ENCODE data around the gene USH2A.

Gene USH2A

DNA sequence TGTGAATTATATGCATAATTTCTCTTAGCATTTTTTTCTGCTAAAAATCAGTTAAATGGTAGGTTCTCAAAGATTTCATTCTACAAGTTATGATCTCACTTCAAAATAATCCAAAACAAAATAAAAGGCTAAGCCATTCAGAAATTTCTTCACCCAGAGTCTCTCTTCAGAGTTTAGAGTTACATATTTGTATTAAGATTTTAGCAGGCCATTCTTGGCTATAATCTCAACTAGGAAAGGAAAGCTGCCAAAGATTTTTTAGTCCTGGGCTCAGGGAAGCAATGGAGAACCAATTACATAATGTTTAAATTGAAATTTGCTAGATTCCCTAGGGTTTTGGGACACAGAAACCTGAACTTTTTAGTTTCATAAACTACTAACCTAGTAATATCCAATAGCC lies 245.0 kb downstream of the USH2A start:
- no peak overlapping the region for H2AFZ ChIP-seq (ENCODE audit: low read depth, low read length)
- H3K27me3 ChIP-seq (ENCODE audit: insufficient read depth, low read length, poor library complexity), result no peaks in the 10 kb centered on the region
- H3K9ac ChIP-seq (ENCODE audit: low read depth, low read length), result no peak overlapping the region
- ATAC-seq (ENCODE audit: insufficient read depth, low read depth) (no peak), DNase-seq (no peak)
- H3K36me3 ChIP-seq (ENCODE audit: insufficient read depth, low read length), result no peaks in the 10 kb centered on the region
- TF ChIP-seq EZH2 (IDR thresholded peaks at IDR 0.05; ENCODE audit: borderline replicate concordance, low read depth, low read length, severe bottlenecking) (no peak), CTCF (IDR thresholded peaks at IDR 0.05; ENCODE audit: borderline replicate concordance, extremely low read depth, low read length, poor library complexity, severe bottlenecking) (no peak)
- no peaks in the 10 kb centered on the region for H3K9me3 ChIP-seq (ENCODE audit: insufficient read depth, low read length, severe bottlenecking)
- H3K4me2 ChIP-seq (ENCODE audit: insufficient read depth, low read length), result no peak overlapping the region
- no peaks in the 10 kb centered on the region for H4K20me1 ChIP-seq (ENCODE audit: insufficient read depth, low read length)
- H3K27ac ChIP-seq (ENCODE audit: low read length), result no peak overlapping the region
- no peaks in the 10 kb centered on the region for H3K4me1 ChIP-seq (ENCODE audit: insufficient read depth, low read length)
- no peaks in the 10 kb centered on the region for H3K79me2 ChIP-seq (ENCODE audit: insufficient read depth, low read length)
- H3K4me3 ChIP-seq (ENCODE audit: low read depth in 1 of 2, low read length in 2 of 2), result no peak overlapping the region

DNA sequence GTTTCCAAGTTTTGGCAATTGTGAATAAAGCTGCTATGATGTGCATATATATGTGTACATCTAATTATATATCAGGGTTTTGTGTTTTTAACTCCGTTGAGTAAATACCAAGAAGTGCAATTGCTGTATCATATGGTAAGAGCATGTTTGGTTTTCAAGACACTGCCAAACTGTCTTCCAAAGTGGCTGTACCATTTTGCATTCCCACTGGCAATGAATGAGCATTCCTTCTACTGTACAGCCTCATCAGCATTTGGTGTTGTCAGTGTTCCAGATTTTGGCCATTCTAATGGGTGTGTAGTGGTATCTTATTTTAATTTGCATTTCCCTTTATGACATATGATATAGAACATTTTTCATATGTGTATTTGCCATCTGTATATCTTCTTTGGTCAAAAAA lies 246.3 kb downstream of the USH2A start:
- DNase-seq, result no peak
- no peaks in the 10 kb centered on the region for H3K9me3 ChIP-seq (ENCODE audit: insufficient read depth, low read length, severe bottlenecking)
- no peak overlapping the region for H3K4me3 ChIP-seq (ENCODE audit: low read depth in 1 of 2, low read length in 2 of 2)
- ATAC-seq (ENCODE audit: insufficient read depth, low read depth), result no peak
- no peak for TF ChIP-seq CTCF (IDR thresholded peaks at IDR 0.05; ENCODE audit: borderline replicate concordance, extremely low read depth, low read length, poor library complexity, severe bottlenecking)
- TF ChIP-seq EZH2 (IDR thresholded peaks at IDR 0.05; ENCODE audit: borderline replicate concordance, low read depth, low read length, severe bottlenecking), result no peak
- no peaks in the 10 kb centered on the region for H3K79me2 ChIP-seq (ENCODE audit: insufficient read depth, low read length)
- H4K20me1 ChIP-seq (ENCODE audit: insufficient read depth, low read length), result no peaks in the 10 kb centered on the region
- H3K27ac ChIP-seq (ENCODE audit: low read length), result no peak overlapping the region
- H3K36me3 ChIP-seq (ENCODE audit: insufficient read depth, low read length), result no peaks in the 10 kb centered on the region
- H2AFZ ChIP-seq (ENCODE audit: low read depth, low read length), result no peak overlapping the region
- no peak overlapping the region for H3K4me2 ChIP-seq (ENCODE audit: insufficient read depth, low read length)
- no peaks in the 10 kb centered on the region for H3K27me3 ChIP-seq (ENCODE audit: insufficient read depth, low read length, poor library complexity)
- H3K4me1 ChIP-seq (ENCODE audit: insufficient read depth, low read length), result no peaks in the 10 kb centered on the region
- H3K9ac ChIP-seq (ENCODE audit: low read depth, low read length), result no peak overlapping the region

- no peak overlapping the region for H3K9ac ChIP-seq (ENCODE audit: low read depth, low read length)
- H4K20me1 ChIP-seq (ENCODE audit: insufficient read depth, low read length), result no peaks in the 10 kb centered on the region
- H3K9me3 ChIP-seq (ENCODE audit: insufficient read depth, low read length, severe bottlenecking), result no peaks in the 10 kb centered on the region
- H3K4me2 ChIP-seq (ENCODE audit: insufficient read depth, low read length), result no peak overlapping the region
- H2AFZ ChIP-seq (ENCODE audit: low read depth, low read length), result no peak overlapping the region
- ATAC-seq (ENCODE audit: insufficient read depth, low read depth) (no peak), DNase-seq (no peak)
- H3K36me3 ChIP-seq (ENCODE audit: insufficient read depth, low read length), result no peaks in the 10 kb centered on the region
- TF ChIP-seq EZH2 (IDR thresholded peaks at IDR 0.05; ENCODE audit: borderline replicate concordance, low read depth, low read length, severe bottlenecking) (no peak), CTCF (IDR thresholded peaks at IDR 0.05; ENCODE audit: borderline replicate concordance, extremely low read depth, low read length, poor library complexity, severe bottlenecking) (no peak)
- H3K4me3 ChIP-seq (ENCODE audit: low read depth in 1 of 2, low read length in 2 of 2), result no peak overlapping the region
- H3K4me1 ChIP-seq (ENCODE audit: insufficient read depth, low read length), result no peaks in the 10 kb centered on the region
- no peaks in the 10 kb centered on the region for H3K27me3 ChIP-seq (ENCODE audit: insufficient read depth, low read length, poor library complexity)
- no peaks in the 10 kb centered on the region for H3K79me2 ChIP-seq (ENCODE audit: insufficient read depth, low read length)
- H3K27ac ChIP-seq (ENCODE audit: low read length), result no peak overlapping the region
These were observed 247.5 kb downstream of the USH2A start for GRCh38 chr1:216175714-216176113.

Data from DND-41 (cell line).